HepG2 (cell line): ENCODE data around the gene TMEM273.

Source experiments
- TCF12 ChIP-seq, 2 experiments: fragments of 450-650 bp in 1 of 2; sonication (generic) in 1 of 2; formaldehyde crosslinking in 1 of 2; IDR thresholded peaks; 2 replicates each; pipeline versions ENCODE4 v1.6.1 to v1.8.0; 2017 to 2022; ENCODE audit warnings: antibody characterized with exemption in 1 of 2, mild to moderate bottlenecking in 1 of 2, missing genetic modification reagents in 1 of 2, moderate library complexity in 1 of 2
- TF ChIP-seq, protein P1 (sequence below): sonication (generic); formaldehyde crosslinking; IDR thresholded peaks from 2 replicates; pipeline ENCODE4 v1.5.0; 2020; ENCODE audit warnings: mild to moderate bottlenecking, missing genetic modification reagents, moderate library complexity

DNA sequence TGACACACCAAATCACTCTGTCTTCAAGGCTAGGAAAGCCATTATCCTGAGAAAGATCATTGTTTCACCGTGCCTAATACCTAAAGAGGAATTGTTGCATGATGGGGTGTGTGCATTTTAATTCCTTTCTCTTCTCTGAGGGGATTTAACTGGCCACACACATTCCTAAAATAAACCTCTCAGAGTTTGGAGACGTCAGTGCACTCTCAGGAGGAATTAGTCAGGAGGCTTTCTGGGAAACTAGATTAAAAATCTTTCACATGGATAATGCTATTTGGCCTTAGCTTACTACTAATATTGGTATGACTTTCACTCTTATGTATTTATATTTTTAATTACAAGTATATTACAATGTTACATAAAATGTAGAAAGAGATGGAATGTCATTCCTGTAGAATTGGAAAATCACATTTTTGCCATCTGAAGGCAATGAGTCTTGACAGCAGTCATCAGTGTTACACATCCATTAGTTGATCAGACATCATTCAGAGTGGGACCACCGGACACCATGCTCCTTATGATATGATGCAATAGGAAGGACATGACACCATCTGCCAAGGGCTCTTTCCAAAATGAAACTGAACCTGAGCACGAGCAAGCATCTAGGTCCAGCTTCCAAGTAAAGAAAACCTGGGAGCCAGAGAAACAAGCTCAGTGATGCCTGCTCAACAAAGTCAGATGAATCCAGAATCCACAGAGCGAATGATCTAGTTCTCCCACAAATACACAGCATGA, 43.1 kb upstream of the TMEM273 start:
- TF ChIP-seq, protein P1, sequence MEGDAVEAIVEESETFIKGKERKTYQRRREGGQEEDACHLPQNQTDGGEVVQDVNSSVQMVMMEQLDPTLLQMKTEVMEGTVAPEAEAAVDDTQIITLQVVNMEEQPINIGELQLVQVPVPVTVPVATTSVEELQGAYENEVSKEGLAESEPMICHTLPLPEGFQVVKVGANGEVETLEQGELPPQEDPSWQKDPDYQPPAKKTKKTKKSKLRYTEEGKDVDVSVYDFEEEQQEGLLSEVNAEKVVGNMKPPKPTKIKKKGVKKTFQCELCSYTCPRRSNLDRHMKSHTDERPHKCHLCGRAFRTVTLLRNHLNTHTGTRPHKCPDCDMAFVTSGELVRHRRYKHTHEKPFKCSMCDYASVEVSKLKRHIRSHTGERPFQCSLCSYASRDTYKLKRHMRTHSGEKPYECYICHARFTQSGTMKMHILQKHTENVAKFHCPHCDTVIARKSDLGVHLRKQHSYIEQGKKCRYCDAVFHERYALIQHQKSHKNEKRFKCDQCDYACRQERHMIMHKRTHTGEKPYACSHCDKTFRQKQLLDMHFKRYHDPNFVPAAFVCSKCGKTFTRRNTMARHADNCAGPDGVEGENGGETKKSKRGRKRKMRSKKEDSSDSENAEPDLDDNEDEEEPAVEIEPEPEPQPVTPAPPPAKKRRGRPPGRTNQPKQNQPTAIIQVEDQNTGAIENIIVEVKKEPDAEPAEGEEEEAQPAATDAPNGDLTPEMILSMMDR (CRISPR knock-in tag), result no peak
- no peak for TF ChIP-seq TCF12 (IDR thresholded peaks at IDR 0.05)
- TF ChIP-seq TCF12 (CRISPR knock-in tag; IDR thresholded peaks at IDR 0.05), result no peak
